ENCODE data around the gene SMPD3. TPM values are rescaled to one million over a fixed set of nuclear protein-coding genes. Genes with fewer than 3 reads are reported as not detected.

Gene SMPD3
- total RNA-seq, 1 experiment from 2014 or later: 2.4 TPM

DNA sequence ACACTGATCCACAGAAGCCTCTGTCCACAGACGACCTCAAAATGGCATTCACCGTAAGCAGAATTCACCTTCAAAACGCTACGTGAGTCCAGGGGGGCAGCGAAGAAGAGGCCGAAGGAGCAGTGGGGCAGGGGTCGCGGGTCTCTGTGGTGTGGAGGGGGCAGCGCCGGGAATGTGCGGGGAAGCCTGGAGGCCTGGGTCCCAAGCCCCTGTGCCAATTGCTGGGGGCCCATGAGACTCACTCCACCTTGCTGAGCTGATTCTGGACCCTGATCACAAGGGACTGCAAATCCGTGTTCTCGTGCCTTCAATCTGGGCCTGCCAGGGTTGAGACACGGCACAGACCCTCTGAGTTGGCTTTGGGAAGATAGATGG lies 43.3 kb upstream of the SMPD3 start:
- CTCF ChIA-PET: no interaction called here
- Histone ChIP-seq H3K4me3 (ENCODE audit: low read depth, low read length) (no peak overlapping the region), H3K27me3 (replicated peaks; ENCODE audit: control insufficient read depth, insufficient read depth, low read length) (no peaks in the 10 kb centered on the region), H3K4me1 (peaks cover 8% of the 10 kb centered on the region; the same call in 1 of the 2 replicates), H3K9me3 (peaks cover 11% of the 10 kb centered on the region; the same call in 1 of the 2 replicates), H3K36me3 (ENCODE audit: control insufficient read depth, insufficient read depth, low read length) (no peaks in the 10 kb centered on the region)
- H3K27ac Mint-ChIP-seq (ENCODE audit: unreplicated experiment): no peak overlapping the region
- intact Hi-C loops (cut with micrococcal nuclease; ENCODE audit: unreplicated experiment): no loop called here
- H3K9me3 Mint-ChIP-seq (ENCODE audit: unreplicated experiment): peaks cover 10% of the 10 kb centered on the region
- no TSS peak for BruUV-seq (replicated peaks)
- no peak overlapping the region for H3K4me3 Mint-ChIP-seq (ENCODE audit: unreplicated experiment)
- TF ChIP-seq, protein P1, sequence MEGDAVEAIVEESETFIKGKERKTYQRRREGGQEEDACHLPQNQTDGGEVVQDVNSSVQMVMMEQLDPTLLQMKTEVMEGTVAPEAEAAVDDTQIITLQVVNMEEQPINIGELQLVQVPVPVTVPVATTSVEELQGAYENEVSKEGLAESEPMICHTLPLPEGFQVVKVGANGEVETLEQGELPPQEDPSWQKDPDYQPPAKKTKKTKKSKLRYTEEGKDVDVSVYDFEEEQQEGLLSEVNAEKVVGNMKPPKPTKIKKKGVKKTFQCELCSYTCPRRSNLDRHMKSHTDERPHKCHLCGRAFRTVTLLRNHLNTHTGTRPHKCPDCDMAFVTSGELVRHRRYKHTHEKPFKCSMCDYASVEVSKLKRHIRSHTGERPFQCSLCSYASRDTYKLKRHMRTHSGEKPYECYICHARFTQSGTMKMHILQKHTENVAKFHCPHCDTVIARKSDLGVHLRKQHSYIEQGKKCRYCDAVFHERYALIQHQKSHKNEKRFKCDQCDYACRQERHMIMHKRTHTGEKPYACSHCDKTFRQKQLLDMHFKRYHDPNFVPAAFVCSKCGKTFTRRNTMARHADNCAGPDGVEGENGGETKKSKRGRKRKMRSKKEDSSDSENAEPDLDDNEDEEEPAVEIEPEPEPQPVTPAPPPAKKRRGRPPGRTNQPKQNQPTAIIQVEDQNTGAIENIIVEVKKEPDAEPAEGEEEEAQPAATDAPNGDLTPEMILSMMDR (IDR thresholded peaks at IDR 0.05; ENCODE audit: insufficient read depth in 1 of 2, low read depth in 1 of 2, low read length in 1 of 2, severe bottlenecking in 1 of 2, unreplicated experiment in 1 of 2): no peak
- no peaks in the 10 kb centered on the region for H3K27me3 Mint-ChIP-seq (ENCODE audit: insufficient read depth, unreplicated experiment)
- H3K4me1 Mint-ChIP-seq (ENCODE audit: low read depth, unreplicated experiment): peaks cover 6% of the 10 kb centered on the region
- H3K36me3 Mint-ChIP-seq (ENCODE audit: insufficient read depth, unreplicated experiment): peaks cover 6% of the 10 kb centered on the region
- no peak for DNase-seq
- POLR2A ChIA-PET: no interaction called here

GRCh38 chr16:68490829-68491575 lies 42.7 kb upstream of the SMPD3 start:
- Histone ChIP-seq H3K9me3 (peaks cover 11% of the 10 kb centered on the region; the same call in 1 of the 2 replicates), H3K27me3 (replicated peaks; ENCODE audit: control insufficient read depth, insufficient read depth, low read length) (no peaks in the 10 kb centered on the region), H3K4me1 (peaks cover 9% of the 10 kb centered on the region; the same call in 1 of the 2 replicates), H3K36me3 (ENCODE audit: control insufficient read depth, insufficient read depth, low read length) (no peaks in the 10 kb centered on the region), H3K4me3 (ENCODE audit: low read depth, low read length) (no peak overlapping the region)
- no TSS peak for BruUV-seq (replicated peaks)
- H3K4me1 Mint-ChIP-seq (ENCODE audit: low read depth, unreplicated experiment): peaks cover 6% of the 10 kb centered on the region
- H3K36me3 Mint-ChIP-seq (ENCODE audit: insufficient read depth, unreplicated experiment): peaks cover 6% of the 10 kb centered on the region
- TF ChIP-seq, protein P1 (IDR thresholded peaks at IDR 0.05; ENCODE audit: insufficient read depth in 1 of 2, low read depth in 1 of 2, low read length in 1 of 2, severe bottlenecking in 1 of 2, unreplicated experiment in 1 of 2): no peak
- ChIA-PET POLR2A (no interaction called here), CTCF (no interaction called here)
- intact Hi-C loops (cut with micrococcal nuclease; ENCODE audit: unreplicated experiment): no loop called here
- H3K9me3 Mint-ChIP-seq (ENCODE audit: unreplicated experiment): peaks cover 10% of the 10 kb centered on the region
- H3K27ac Mint-ChIP-seq (ENCODE audit: unreplicated experiment): no peak overlapping the region
- no peak for DNase-seq
- no peak overlapping the region for H3K4me3 Mint-ChIP-seq (ENCODE audit: unreplicated experiment)
- H3K27me3 Mint-ChIP-seq (ENCODE audit: insufficient read depth, unreplicated experiment): no peaks in the 10 kb centered on the region

GRCh38 chr16:68490358-68490757 lies 42.0 kb upstream of the SMPD3 start:
- H3K36me3 Mint-ChIP-seq (ENCODE audit: insufficient read depth, unreplicated experiment): peaks cover 6% of the 10 kb centered on the region
- Histone ChIP-seq H3K9me3 (peaks cover 11% of the 10 kb centered on the region; the same call in 1 of the 2 replicates), H3K4me3 (ENCODE audit: low read depth, low read length) (no peak overlapping the region), H3K27me3 (replicated peaks; ENCODE audit: control insufficient read depth, insufficient read depth, low read length) (no peaks in the 10 kb centered on the region), H3K4me1 (peaks cover 9% of the 10 kb centered on the region; the same call in 1 of the 2 replicates), H3K36me3 (ENCODE audit: control insufficient read depth, insufficient read depth, low read length) (no peaks in the 10 kb centered on the region)
- intact Hi-C loops (cut with micrococcal nuclease; ENCODE audit: unreplicated experiment): no loop called here
- no peaks in the 10 kb centered on the region for H3K27me3 Mint-ChIP-seq (ENCODE audit: insufficient read depth, unreplicated experiment)
- peaks cover 6% of the 10 kb centered on the region for H3K4me1 Mint-ChIP-seq (ENCODE audit: low read depth, unreplicated experiment)
- peaks cover 10% of the 10 kb centered on the region for H3K9me3 Mint-ChIP-seq (ENCODE audit: unreplicated experiment)
- no peak overlapping the region for H3K27ac Mint-ChIP-seq (ENCODE audit: unreplicated experiment)
- ChIA-PET POLR2A (no interaction called here), CTCF (no interaction called here)
- no TSS peak for BruUV-seq (replicated peaks)
- TF ChIP-seq, protein P1 (IDR thresholded peaks at IDR 0.05; ENCODE audit: insufficient read depth in 1 of 2, low read depth in 1 of 2, low read length in 1 of 2, severe bottlenecking in 1 of 2, unreplicated experiment in 1 of 2): no peak
- DNase-seq: no peak
- no peak overlapping the region for H3K4me3 Mint-ChIP-seq (ENCODE audit: unreplicated experiment)

Measured in Caco-2 (cell line).